ENCODE data around the gene SLC16A3.

The SLC16A3 gene

GRCh38 chr17:82237746-82238471 is 9.1 kb downstream of the SLC16A3 start:
- DNase-seq, result no peak

GRCh38 chr17:82238472-82239201 is 9.8 kb downstream of the SLC16A3 start:
- peak; percentile 51 for DNase-seq

GRCh38 chr17:82239401-82239925 is 10.6 kb downstream of the SLC16A3 start:
- DNase-seq, result no peak

GRCh38 chr17:82239926-82240505 is 11.2 kb downstream of the SLC16A3 start:
- DNase-seq, result no peak

- DNase-seq, result no peak
These were observed 11.8 kb downstream of the SLC16A3 start for GRCh38 chr17:82240506-82241182.

GRCh38 chr17:82241183-82241925 is 12.5 kb downstream of the SLC16A3 start:
- DNase-seq, result no peak

GRCh38 chr17:82241926-82242697 is 13.3 kb downstream of the SLC16A3 start:
- no peak for DNase-seq

- DNase-seq, result no peak
These were observed 13.8 kb downstream of the SLC16A3 start for GRCh38 chr17:82242698-82242976.

GRCh38 chr17:82242977-82243647 is 14.3 kb downstream of the SLC16A3 start:
- DNase-seq, result no peak

GRCh38 chr17:82243648-82244412 is 15.0 kb downstream of the SLC16A3 start:
- DNase-seq, result no peak

GRCh38 chr17:82244413-82245133 is 15.7 kb downstream of the SLC16A3 start:
- DNase-seq, result no peak

GRCh38 chr17:82245134-82246039 is 16.5 kb downstream of the SLC16A3 start:
- no peak for DNase-seq

- DNase-seq, result no peak
These were observed 17.2 kb downstream of the SLC16A3 start for GRCh38 chr17:82246040-82246364.

GRCh38 chr17:82246365-82247181 is 17.7 kb downstream of the SLC16A3 start:
- DNase-seq, result no peak

- no peak for DNase-seq
These were observed 18.5 kb downstream of the SLC16A3 start for GRCh38 chr17:82247182-82247823.

- DNase-seq, result no peak
These were observed 19.2 kb downstream of the SLC16A3 start for GRCh38 chr17:82247856-82248671.

Data from NCI-H1436 treated with DMSO at 0.1 percent for 48 hours (cell line).